ENCODE results near the gene NONO. TPM values are rescaled to one million over a fixed set of nuclear protein-coding genes. Genes with fewer than 3 reads are reported as not detected.

The NONO gene
- total and polyA plus RNA-seq, 2 of the 4 experiments (the other 2 are of a cell fraction): 199 to 609 TPM

- H2BK120ac ChIP-seq (ENCODE audit: low read depth, low read length): no peak overlapping the region
- no TSS peak for BruUV-seq (replicated peaks)
- in situ Hi-C loops (cut with MboI; ENCODE audit: low sequenced_read_pairs) (no loop called here), intact Hi-C loops (cut with micrococcal nuclease) (no loop called here), dilution Hi-C loops (cut with HindIII; ENCODE audit: low sequenced_read_pairs, unreplicated experiment) (no loop called here)
- H3K4me3 ChIP-seq (ENCODE audit: insufficient read depth, low read depth, low read length): no peak overlapping the region
- H4K91ac ChIP-seq (ENCODE audit: insufficient read depth, low read depth, low read length): no peak overlapping the region
- no peak overlapping the region for H4K8ac ChIP-seq (ENCODE audit: low read depth in 2 of 2, low read length in 2 of 2)
- no peak overlapping the region for H2BK15ac ChIP-seq (ENCODE audit: low read depth, low read length)
- no peak overlapping the region for H4K5ac ChIP-seq (ENCODE audit: low read depth, low read length)
- no peak overlapping the region for H3K56ac ChIP-seq (ENCODE audit: extremely low read depth, insufficient read depth, low read length)
- peaks cover 6% of the 10 kb centered on the region for H3K27me3 ChIP-seq (ENCODE audit: control insufficient read depth, insufficient read depth, low read length)
- no peak overlapping the region for H3K18ac ChIP-seq (ENCODE audit: low read depth, low read length)
- H3K14ac ChIP-seq (replicated peaks; ENCODE audit: low read depth, low read length): no peak overlapping the region
- no peak overlapping the region for H2AK9ac ChIP-seq (replicated peaks; ENCODE audit: low read depth, low read length, poor library complexity)
- no peak overlapping the region for H3K27ac ChIP-seq (ENCODE audit: insufficient read depth, low read length)
- TF ChIP-seq CTCF (conservative IDR thresholded peaks at IDR 0.05; ENCODE audit: low read depth, low read length): no peak
- TF ChIP-seq RAD21 (IDR thresholded peaks at IDR 0.05; ENCODE audit: low read length): no peak
- TF ChIP-seq NFE2L2 (IDR thresholded peaks at IDR 0.05; ENCODE audit: low read depth, low read length): no peak
- TF ChIP-seq MAFK (IDR thresholded peaks at IDR 0.05; ENCODE audit: low read depth, low read length): no peak
- TF ChIP-seq SMC3 (IDR thresholded peaks at IDR 0.05; ENCODE audit: low read depth, low read length): no peak
- no peak for TF ChIP-seq MXI1 (IDR thresholded peaks at IDR 0.05; ENCODE audit: borderline replicate concordance, low read depth, low read length)
- TF ChIP-seq RFX5 (IDR thresholded peaks at IDR 0.05; ENCODE audit: low read depth, low read length): no peak
- H3K4me1 ChIP-seq (ENCODE audit: control insufficient read depth, insufficient read depth, low read length): no peaks in the 10 kb centered on the region
- H2AFZ ChIP-seq (replicated peaks; ENCODE audit: low read length, poor library complexity): no peak overlapping the region
- no peaks in the 10 kb centered on the region for H3K9me3 ChIP-seq (ENCODE audit: control insufficient read depth, insufficient read depth, low read length)
- no peak overlapping the region for H2BK5ac ChIP-seq (ENCODE audit: low read depth, low read length, poor library complexity, severe bottlenecking)
- H3K9ac ChIP-seq (ENCODE audit: low read depth, low read length): no peak overlapping the region
- H3K9me1 ChIP-seq (ENCODE audit: insufficient read depth, low read length): no peaks in the 10 kb centered on the region
- ChIA-PET CTCF (no interaction called here), POLR2A (ENCODE audit: unreplicated experiment) (no interaction called here)
- H3K23ac ChIP-seq (ENCODE audit: low read depth, low read length): no peak overlapping the region
- no peak for DNase-seq
- no peak overlapping the region for H3K4ac ChIP-seq (ENCODE audit: low read depth, low read length)
- no peaks in the 10 kb centered on the region for H3K79me1 ChIP-seq (ENCODE audit: low read depth in 1 of 2, low read length in 2 of 2)
- no peak for ATAC-seq (ENCODE audit: low read depth)
- WGBS, 2 experiments (ENCODE audit: extremely low coverage in 2 of 2, insufficient read length in 1 of 2): no CpG with 5 or more reads among the region's 1 CpG
- no peak overlapping the region for H2AK5ac ChIP-seq (ENCODE audit: low read depth, low read length)
- no peaks in the 10 kb centered on the region for H4K20me1 ChIP-seq (ENCODE audit: insufficient read depth, low read length)
- peaks cover 9% of the 10 kb centered on the region for H3K36me3 ChIP-seq (ENCODE audit: control insufficient read depth, insufficient read depth, low read length)
- no peak overlapping the region for H3K4me2 ChIP-seq (ENCODE audit: low read depth, low read length)
- no peak overlapping the region for H2BK20ac ChIP-seq (ENCODE audit: low read depth, low read length)
Observed at GRCh38 chrX:71236836-71237235, 46.6 kb upstream of the NONO start.

All from IMR-90 (cell line).